Prostate gland (tissue), 2 donors: Measurements from ENCODE around the gene TYW5. TPM values are rescaled to one million over a fixed set of nuclear protein-coding genes. Genes with fewer than 3 reads are reported as not detected.

Experiments
- DNase-seq: peaks from one replicate; pipeline ENCODE4 v3.0.0-alpha.2; 2019; ENCODE audit warnings: low spot score
- H3K27ac ChIP-seq, 2 donors: fragments of 200-600 bp; sonication (generic); 2 replicates each; pipeline ENCODE4 v1.5.1; 2017 to 2019
- H3K27me3 ChIP-seq: fragments of 200-600 bp; sonication (generic); replicated peaks from 2 replicates; pipeline ENCODE4 v1.5.1; 2019; ENCODE audit not compliant: insufficient read depth
- H3K36me3 ChIP-seq, 2 donors: fragments of 200-600 bp; sonication (generic); 1 replicate in 1 of 2; 2 replicates in 1 of 2; pipeline versions ENCODE4 v1.5.1 to v1.8.1; 2017 to 2019
- H3K4me1 ChIP-seq: fragments of 200-600 bp; sonication (generic); replicated peaks from 2 replicates; pipeline ENCODE4 v1.5.1; 2019
- H3K4me3 ChIP-seq, 2 donors: fragments of 200-600 bp; sonication (generic); 2 replicates each; pipeline ENCODE4 v1.5.1; 2017 to 2019
- H3K9me3 ChIP-seq: fragments of 200-600 bp; sonication (generic); 2 replicates; pipeline ENCODE4 v1.5.1; 2017
- CTCF ChIP-seq, 4 experiments: fragments of 200-600 bp in 2 of 4; fragments of 450-650 bp in 2 of 4; sonication (generic) in 2 of 4; IDR thresholded peaks; 1 replicate in 3 of 4; 2 replicates in 1 of 4; pipeline ENCODE4 v1.5.1; 2016 to 2019; ENCODE audit warnings: antibody characterized with exemption in 4 of 4, mild to moderate bottlenecking in 2 of 4, moderate library complexity in 2 of 4
- POLR2A ChIP-seq: fragments of 450-650 bp; IDR thresholded peaks from one replicate; pipeline ENCODE4 v1.6.1; 2016; ENCODE audit warnings: antibody characterized with exemption, mild to moderate bottlenecking
- POLR2AphosphoS5 ChIP-seq: sonication (generic); formaldehyde crosslinking; IDR thresholded peaks from one replicate; pipeline ENCODE4 v1.6.1; 2017; ENCODE audit warnings: antibody characterized with exemption
- WGBS: methylation state at CpG from one replicate; pipeline ENCODE4 v1.1.5; 2018; 5-methylcytosine and 5-hydroxymethylcytosine counted together
- intact Hi-C: fragments of 100-400 bp; cut with DNase I; formaldehyde crosslinking; loops from one replicate; pipeline ENCODE4 v1.14.2; 2022
- small RNA-seq, 2 donors: library from RNA; depleted of rRNA; stranded (forward); fragments of <200 nt; gene quantifications; one replicate each; pipeline ENCODE3, GENCODE V24; 2016
- total RNA-seq, 2 donors: library from RNA; depleted of rRNA; stranded (reverse); fragments of >200 nt; gene quantifications; one replicate each; pipeline ENCODE4 v1.1.0, GENCODE V29; 2016

TYW5 gene
- total RNA-seq, 2 donors from 2014 or later, result 7.3 to 7.5 TPM

DNA sequence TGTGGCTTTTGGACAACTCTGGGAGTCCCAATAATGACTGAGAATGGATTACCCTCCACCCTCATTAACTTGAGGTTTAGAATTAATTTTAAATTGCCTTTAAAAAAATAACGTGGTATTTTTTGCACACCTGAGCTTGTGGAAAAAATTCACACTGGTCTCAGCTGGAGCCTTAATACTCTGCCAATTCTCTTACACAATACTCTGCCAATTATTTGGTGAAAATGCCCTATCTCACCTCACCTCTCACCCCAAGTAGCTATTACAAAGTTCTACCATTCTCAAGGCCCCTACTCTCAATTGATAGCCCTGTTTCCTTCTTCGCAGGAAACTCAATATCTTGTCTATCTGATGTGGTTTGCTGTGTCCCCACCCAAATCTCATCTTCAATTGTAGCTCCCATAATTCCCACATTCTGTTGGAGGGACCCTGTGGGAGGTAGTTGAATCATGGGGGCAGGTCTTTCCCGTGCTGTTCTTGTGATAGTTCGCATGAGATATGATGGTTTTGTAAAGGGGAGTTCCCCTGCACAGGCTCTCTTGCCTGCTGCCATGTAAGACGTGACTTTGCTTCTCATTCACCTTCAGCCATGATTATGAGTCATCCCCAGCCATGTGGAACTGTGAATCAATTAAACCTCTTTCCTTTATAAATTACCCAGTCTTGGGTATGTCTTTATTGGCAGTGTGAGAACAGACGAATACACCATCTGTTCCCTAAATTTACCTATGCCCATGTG, 71.6 kb downstream of the TYW5 start:
- Histone ChIP-seq H3K4me1 (no peaks in the 10 kb centered on the region), H3K36me3 (no peaks in the 10 kb centered on the region), H3K27ac (no peak overlapping the region), H3K9me3 (no peaks in the 10 kb centered on the region), H3K27me3 (no peaks in the 10 kb centered on the region), H3K4me3 (no peak overlapping the region)
- TF ChIP-seq POLR2A, result no peak
- no peak for TF ChIP-seq POLR2AphosphoS5
- TF ChIP-seq CTCF (IDR thresholded peaks at IDR 0.05), result no peak
- DNase-seq, result no peak
- intact Hi-C loops, result no loop called here
- 89% methylated on average over 6 of the region's 6 CpGs for WGBS

GRCh38 chr2:199882667-199883066, 72.6 kb downstream of the TYW5 start:
- Histone ChIP-seq H3K4me1 (no peaks in the 10 kb centered on the region), H3K9me3 (no peaks in the 10 kb centered on the region), H3K27ac (no peak overlapping the region), H3K36me3 (no peaks in the 10 kb centered on the region), H3K4me3 (no peak overlapping the region), H3K27me3 (no peaks in the 10 kb centered on the region)
- intact Hi-C loops, result no loop called here
- DNase-seq, result no peak
- TF ChIP-seq CTCF (IDR thresholded peaks at IDR 0.05) (no peak), POLR2A (no peak), POLR2AphosphoS5 (no peak)

Small RNA genes lying within 50 kb of the gene (small RNA-seq; reads per million reads assigned to genes)
- gene RN7SL717P, result 0 reads per million in 2 donors

Other genes starting within 250 kb of the TYW5 start
- gene FTCDNL1, start 104.3 kb downstream of the TYW5 start, total RNA-seq, result 1 to 10 TPM; 4.9 to 5.7 TPM
- gene C2orf69, start 44.2 kb downstream of the TYW5 start, total RNA-seq, result 10 to 100 TPM in 1 of 2 donors, 1 to 10 TPM in 1; 9.5 to 12.8 TPM
- gene MAIP1, start 91 bp upstream of the TYW5 start, total RNA-seq, result 10 to 100 TPM; 13.2 to 20.4 TPM